Mesendoderm (in vitro differentiated cells): Measurements from ENCODE around the gene RRM1.
A peak's percentile ranks its signal among the peaks of the same experiment; 100 is the strongest.

Experiments used
- DNase-seq: peaks from one replicate; pipeline ENCODE4 v3.0.0; 2013
- H2AK5ac ChIP-seq: 2 replicates; pipeline ENCODE4 v1.6.1; 2013; ENCODE audit warnings: low read length, inconsistent platforms
- H2BK120ac ChIP-seq: 2 replicates; pipeline ENCODE4 v1.6.1; 2013; ENCODE audit warnings: low read depth, mild to moderate bottlenecking, low read length, moderate library complexity, mixed read lengths
- H2BK15ac ChIP-seq: replicated peaks from 2 replicates; pipeline ENCODE4 v1.6.1; 2013; ENCODE audit warnings: low read depth, mild to moderate bottlenecking, moderate library complexity
- H2BK5ac ChIP-seq: 2 replicates; pipeline ENCODE4 v1.6.1; 2013; ENCODE audit warnings: low read length, inconsistent platforms
- H3K18ac ChIP-seq: 2 replicates; pipeline ENCODE4 v1.6.1; 2013; ENCODE audit warnings: mild to moderate bottlenecking, low read length, mixed read lengths
- H3K23ac ChIP-seq: one replicate; pipeline ENCODE4 v1.6.1; 2013; ENCODE audit warnings: low read length
- H3K27ac ChIP-seq: 2 replicates; pipeline ENCODE4 v1.5.1; 2013; ENCODE audit warnings: low read depth, mild to moderate bottlenecking, inconsistent platforms, low read length, moderate library complexity
- H3K27me3 ChIP-seq: 2 replicates; pipeline ENCODE4 v1.6.1; 2013; ENCODE audit warnings: low read length, control low read depth, mild to moderate bottlenecking, inconsistent platforms; ENCODE audit not compliant: insufficient read depth, poor library complexity
- H3K36me3 ChIP-seq: 2 replicates; pipeline ENCODE4 v1.6.1; 2013; ENCODE audit warnings: low read length, inconsistent platforms; ENCODE audit not compliant: control insufficient read depth, insufficient read depth
- H3K4ac ChIP-seq: one replicate; pipeline ENCODE4 v1.6.1; 2013; ENCODE audit warnings: low read depth, mild to moderate bottlenecking, low read length, moderate library complexity
- H3K4me1 ChIP-seq: 2 replicates; pipeline ENCODE4 v1.6.1; 2013; ENCODE audit warnings: low read depth, low read length, inconsistent platforms; ENCODE audit not compliant: control insufficient read depth
- H3K4me2 ChIP-seq: 2 replicates; pipeline ENCODE4 v1.6.1; 2013; ENCODE audit warnings: low read length
- H3K4me3 ChIP-seq: 2 replicates; pipeline ENCODE4 v1.5.1; 2013; ENCODE audit warnings: mild to moderate bottlenecking, low read length
- H3K56ac ChIP-seq: one replicate; pipeline ENCODE4 v1.6.1; 2013; ENCODE audit warnings: low read length
- H3K79me1 ChIP-seq: 2 replicates; pipeline ENCODE4 v1.6.1; 2013; ENCODE audit warnings: low read length, inconsistent platforms
- H3K79me2 ChIP-seq: 2 replicates; pipeline ENCODE4 v1.6.1; 2013; ENCODE audit warnings: mild to moderate bottlenecking, low read length; ENCODE audit not compliant: control insufficient read depth, insufficient read depth
- H3K9ac ChIP-seq: 2 replicates; pipeline ENCODE4 v1.6.1; 2013; ENCODE audit warnings: low read length, inconsistent platforms
- H4K5ac ChIP-seq: one replicate; pipeline ENCODE4 v1.6.1; 2013; ENCODE audit warnings: low read length
- H4K8ac ChIP-seq: one replicate; pipeline ENCODE4 v1.6.1; 2013; ENCODE audit warnings: low read depth, mild to moderate bottlenecking, control low read depth, low read length, moderate library complexity
- WGBS: extraction: QIAGEN DNeasy Blood & Tissue Kit; methylation state at CpG from one replicate; pipeline ENCODE4 v1.1.7; 2013; ENCODE audit warnings: low lambda C conversion rate, missing lambda C conversion rate; ENCODE audit not compliant: insufficient coverage; ENCODE audit errors: extremely low coverage; 5-methylcytosine and 5-hydroxymethylcytosine counted together

The RRM1 gene

DNA sequence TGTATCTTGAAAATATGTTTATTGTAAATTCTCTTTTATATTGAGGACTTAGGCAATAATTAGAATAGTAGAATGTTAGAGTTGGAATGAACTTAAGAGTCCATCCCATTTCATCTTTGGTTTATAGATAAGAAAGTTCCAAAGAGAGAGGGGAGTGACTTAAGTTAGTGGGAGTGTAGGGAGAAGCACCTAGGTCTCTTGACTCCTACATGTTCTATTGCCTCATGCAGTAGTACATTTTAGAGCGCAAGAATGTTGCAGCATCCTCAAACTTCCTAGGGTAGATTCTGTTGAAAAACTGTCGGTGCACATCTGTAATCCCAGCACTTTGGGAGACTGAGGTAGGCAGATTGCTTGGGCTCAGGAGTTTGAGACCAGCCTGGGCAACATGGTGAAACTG lies 8.7 kb downstream of the RRM1 start:
- peaks cover 3% of the 10 kb centered on the region for H3K4me1 ChIP-seq
- H3K56ac ChIP-seq = no peak overlapping the region
- H3K4ac ChIP-seq = no peak overlapping the region
- H4K8ac ChIP-seq = no peak overlapping the region
- no peak overlapping the region for H3K4me3 ChIP-seq
- no peak overlapping the region for H3K9ac ChIP-seq
- H3K27ac ChIP-seq = no peak overlapping the region
- peaks cover 9% of the 10 kb centered on the region for H3K79me2 ChIP-seq
- H4K5ac ChIP-seq = no peak overlapping the region
- H2BK120ac ChIP-seq = no peak overlapping the region
- no peak overlapping the region for H3K23ac ChIP-seq
- no peaks in the 10 kb centered on the region for H3K36me3 ChIP-seq
- peaks cover 7% of the 10 kb centered on the region for H3K79me1 ChIP-seq
- H3K27me3 ChIP-seq = no peaks in the 10 kb centered on the region
- no peak overlapping the region for H2AK5ac ChIP-seq
- H2BK5ac ChIP-seq = no peak overlapping the region
- DNase-seq = no peak
- no CpG with 5 or more reads among the region's 2 CpGs for WGBS
- H2BK15ac ChIP-seq = no peak overlapping the region
- no peak overlapping the region for H3K18ac ChIP-seq
- H3K4me2 ChIP-seq = no peak overlapping the region

DNA sequence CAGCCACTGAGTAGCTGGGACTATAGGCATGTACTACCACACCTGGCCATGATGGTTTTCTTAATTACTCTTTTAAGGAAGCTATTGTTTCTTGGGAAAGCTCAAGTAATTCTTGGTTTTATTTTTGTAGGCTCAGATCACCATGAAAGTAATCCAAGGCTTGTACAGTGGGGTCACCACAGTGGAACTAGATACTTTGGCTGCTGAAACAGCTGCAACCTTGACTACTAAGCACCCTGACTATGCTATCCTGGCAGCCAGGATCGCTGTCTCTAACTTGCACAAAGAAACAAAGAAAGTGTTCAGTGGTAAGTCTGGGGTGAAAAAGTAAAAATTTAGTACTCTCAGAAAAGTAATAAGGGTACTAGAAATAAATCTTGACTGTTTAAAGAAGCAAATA lies 11.3 kb downstream of the RRM1 start:
- peaks cover 2% of the 10 kb centered on the region for H3K36me3 ChIP-seq
- DNase-seq = no peak
- H3K4me3 ChIP-seq = no peak overlapping the region
- no peak overlapping the region for H3K4me2 ChIP-seq
- H3K23ac ChIP-seq = no peak overlapping the region
- no peaks in the 10 kb centered on the region for H3K27me3 ChIP-seq
- H4K8ac ChIP-seq = no peak overlapping the region
- no peak overlapping the region for H4K5ac ChIP-seq
- no peak overlapping the region for H3K56ac ChIP-seq
- WGBS = no CpG with 5 or more reads among the region's 1 CpG
- no peak overlapping the region for H2BK120ac ChIP-seq
- no peak overlapping the region for H2BK15ac ChIP-seq
- H3K9ac ChIP-seq = no peak overlapping the region
- no peak overlapping the region for H3K18ac ChIP-seq
- H3K79me2 ChIP-seq = peaks cover 2% of the 10 kb centered on the region
- no peak overlapping the region for H2AK5ac ChIP-seq
- H3K27ac ChIP-seq = no peak overlapping the region
- peaks cover 4% of the 10 kb centered on the region for H3K79me1 ChIP-seq
- no peaks in the 10 kb centered on the region for H3K4me1 ChIP-seq
- no peak overlapping the region for H2BK5ac ChIP-seq
- H3K4ac ChIP-seq = no peak overlapping the region

DNA sequence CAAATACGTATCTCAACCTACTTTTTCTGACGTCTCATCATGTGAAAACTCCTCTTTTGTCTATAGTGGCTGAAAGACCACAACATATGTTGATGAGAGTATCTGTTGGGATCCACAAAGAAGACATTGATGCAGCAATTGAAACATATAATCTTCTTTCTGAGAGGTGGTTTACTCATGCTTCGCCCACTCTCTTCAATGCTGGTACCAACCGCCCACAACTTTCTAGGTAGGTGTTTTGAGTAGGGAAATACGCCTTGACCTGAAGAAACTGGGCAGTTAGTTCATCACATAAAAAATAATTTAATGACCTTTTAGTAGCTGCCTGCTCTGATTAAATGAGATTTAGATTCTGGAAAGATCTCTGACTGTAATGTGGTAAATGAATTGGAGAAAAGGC lies 17.2 kb downstream of the RRM1 start:
- no peaks in the 10 kb centered on the region for H3K79me1 ChIP-seq
- WGBS = no CpG with 5 or more reads among the region's 5 CpGs
- H3K18ac ChIP-seq = no peak overlapping the region
- no peak overlapping the region for H3K4ac ChIP-seq
- DNase-seq = no peak
- no peak overlapping the region for H3K27ac ChIP-seq
- no peak overlapping the region for H2BK15ac ChIP-seq
- no peak overlapping the region for H4K8ac ChIP-seq
- no peak overlapping the region for H3K23ac ChIP-seq
- no peak overlapping the region for H3K4me3 ChIP-seq
- no peak overlapping the region for H3K56ac ChIP-seq
- peaks cover 2% of the 10 kb centered on the region for H3K36me3 ChIP-seq
- H4K5ac ChIP-seq = no peak overlapping the region
- no peaks in the 10 kb centered on the region for H3K27me3 ChIP-seq
- no peaks in the 10 kb centered on the region for H3K4me1 ChIP-seq
- no peak overlapping the region for H2BK120ac ChIP-seq
- H3K9ac ChIP-seq = no peak overlapping the region
- H2AK5ac ChIP-seq = no peak overlapping the region
- no peak overlapping the region for H2BK5ac ChIP-seq
- H3K79me2 ChIP-seq = no peaks in the 10 kb centered on the region
- no peak overlapping the region for H3K4me2 ChIP-seq

DNA sequence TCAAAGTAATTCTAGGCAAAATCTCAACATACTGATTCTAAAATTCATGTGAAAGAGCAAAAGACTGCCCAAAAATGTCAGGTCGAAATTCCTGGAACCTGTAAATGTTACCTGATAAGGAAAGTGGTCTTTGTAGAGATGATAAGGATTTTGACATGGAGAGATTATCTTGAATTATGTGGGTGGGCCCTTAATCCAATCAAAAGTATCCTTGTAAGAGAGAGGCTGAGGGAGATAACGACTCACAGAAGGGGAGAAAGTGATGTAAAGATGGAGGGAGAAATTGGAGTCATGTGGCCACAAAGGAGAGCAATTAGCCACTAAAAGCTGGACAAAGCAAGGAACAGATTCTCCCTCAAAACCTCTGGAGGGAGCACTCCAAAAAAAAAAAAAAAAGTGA lies 20.5 kb downstream of the RRM1 start:
- no CpG with 5 or more reads among the region's 2 CpGs for WGBS
- Histone ChIP-seq H2AK5ac (no peak overlapping the region), H3K27me3 (no peaks in the 10 kb centered on the region), H3K4me3 (no peak overlapping the region), H3K4me2 (no peak overlapping the region), H3K79me1 (no peaks in the 10 kb centered on the region), H3K56ac (no peak overlapping the region), H4K8ac (no peak overlapping the region), H3K4ac (no peak overlapping the region), H4K5ac (no peak overlapping the region), H2BK5ac (no peak overlapping the region), H3K36me3 (peaks cover 2% of the 10 kb centered on the region), H2BK120ac (no peak overlapping the region), H3K18ac (no peak overlapping the region), H3K79me2 (no peaks in the 10 kb centered on the region), H2BK15ac (no peak overlapping the region), H3K23ac (no peak overlapping the region), H3K9ac (no peak overlapping the region), H3K4me1 (no peaks in the 10 kb centered on the region), H3K27ac (no peak overlapping the region)
- peak; percentile 57 for DNase-seq

DNA sequence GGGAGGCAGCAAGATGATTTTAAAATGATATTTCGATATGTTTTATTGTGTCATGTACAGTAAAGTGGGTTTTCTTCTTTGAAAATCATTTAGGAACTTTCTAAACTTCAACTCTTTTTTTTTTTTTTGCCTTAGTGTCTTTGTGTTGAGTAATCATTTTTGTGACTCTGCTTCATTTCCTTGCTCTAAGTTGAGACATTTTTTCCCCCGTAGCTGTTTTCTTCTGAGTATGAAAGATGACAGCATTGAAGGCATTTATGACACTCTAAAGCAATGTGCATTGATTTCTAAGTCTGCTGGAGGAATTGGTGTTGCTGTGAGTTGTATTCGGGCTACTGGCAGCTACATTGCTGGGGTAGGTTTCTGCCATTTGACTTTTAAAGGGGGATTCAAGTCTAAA lies 23.5 kb downstream of the RRM1 start:
- Histone ChIP-seq H4K5ac (no peak overlapping the region), H3K79me1 (no peaks in the 10 kb centered on the region), H3K4me1 (no peaks in the 10 kb centered on the region), H2BK15ac (no peak overlapping the region), H3K4ac (no peak overlapping the region), H3K27me3 (no peaks in the 10 kb centered on the region), H2BK5ac (no peak overlapping the region), H3K9ac (no peak overlapping the region), H3K56ac (no peak overlapping the region), H2BK120ac (no peak overlapping the region), H3K4me2 (no peak overlapping the region), H3K27ac (no peak overlapping the region), H3K4me3 (no peak overlapping the region), H3K18ac (no peak overlapping the region), H3K79me2 (no peaks in the 10 kb centered on the region), H2AK5ac (no peak overlapping the region), H3K36me3 (peaks cover 2% of the 10 kb centered on the region), H3K23ac (no peak overlapping the region), H4K8ac (no peak overlapping the region)
- WGBS = no CpG with 5 or more reads among the region's 3 CpGs
- no peak for DNase-seq

DNA sequence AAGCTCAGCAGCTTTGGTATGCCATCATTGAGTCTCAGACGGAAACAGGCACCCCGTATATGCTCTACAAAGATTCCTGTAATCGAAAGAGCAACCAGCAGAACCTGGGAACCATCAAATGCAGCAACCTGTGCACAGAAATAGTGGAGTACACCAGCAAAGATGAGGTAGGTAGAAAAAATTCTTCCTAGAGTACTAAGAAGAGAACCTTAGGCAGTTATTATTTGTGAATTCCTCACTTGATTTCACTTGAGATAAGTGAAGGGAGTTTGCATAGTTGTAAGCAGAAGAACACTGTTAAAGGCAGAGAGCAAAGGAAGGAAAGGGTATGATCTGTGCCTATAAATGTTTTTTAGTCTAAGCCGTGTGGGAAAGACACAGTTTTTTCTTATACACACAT lies 28.6 kb downstream of the RRM1 start:
- no CpG with 5 or more reads among the region's 4 CpGs for WGBS
- no peak overlapping the region for H3K4me2 ChIP-seq
- H3K79me1 ChIP-seq = no peaks in the 10 kb centered on the region
- no peak overlapping the region for H3K23ac ChIP-seq
- DNase-seq = no peak
- no peak overlapping the region for H2BK5ac ChIP-seq
- no peaks in the 10 kb centered on the region for H3K4me1 ChIP-seq
- H2BK120ac ChIP-seq = no peak overlapping the region
- H3K36me3 ChIP-seq = peaks cover 4% of the 10 kb centered on the region
- no peak overlapping the region for H3K56ac ChIP-seq
- no peak overlapping the region for H3K9ac ChIP-seq
- H3K27me3 ChIP-seq = no peaks in the 10 kb centered on the region
- no peak overlapping the region for H3K4me3 ChIP-seq
- H2AK5ac ChIP-seq = no peak overlapping the region
- no peak overlapping the region for H4K8ac ChIP-seq
- H3K4ac ChIP-seq = no peak overlapping the region
- no peak overlapping the region for H3K18ac ChIP-seq
- no peaks in the 10 kb centered on the region for H3K79me2 ChIP-seq
- no peak overlapping the region for H2BK15ac ChIP-seq
- no peak overlapping the region for H3K27ac ChIP-seq
- no peak overlapping the region for H4K5ac ChIP-seq
